A673 (cell line): ENCODE results near the gene CCN5.
"Not testable (repeated sequence)": the region's sequence is repeated elsewhere in the genome, so short reads cannot be mapped to it uniquely, and the experiment has no call there.

ENCODE experiments used
- CTCF ChIP-seq: fragments of 300-800, 200-600 bp; sonication (generic); conservative IDR thresholded peaks from 2 replicates; pipeline ENCODE4 v1.5.1; 2017; ENCODE audit warnings: low read depth, mild to moderate bottlenecking, antibody characterized with exemption, low read length, moderate library complexity, mixed read lengths
- EZH2 ChIP-seq: fragments of 200-600 bp; sonication (generic); IDR thresholded peaks from 2 replicates; pipeline ENCODE4 v1.6.1; 2017; ENCODE audit warnings: borderline replicate concordance, low read depth, mild to moderate bottlenecking, mixed read lengths, antibody characterized with exemption, low read length; ENCODE audit not compliant: poor library complexity, severe bottlenecking

GRCh38 chr20:44763798-44764197, 48.6 kb downstream of the CCN5 start:
- not testable (repeated sequence) for TF ChIP-seq CTCF, EZH2
